Measurements from ENCODE around the gene RAB7A.
"Not testable (repeated sequence)": the region's sequence is repeated elsewhere in the genome, so short reads cannot be mapped to it uniquely, and the experiment has no call there.

RAB7A gene

DNA sequence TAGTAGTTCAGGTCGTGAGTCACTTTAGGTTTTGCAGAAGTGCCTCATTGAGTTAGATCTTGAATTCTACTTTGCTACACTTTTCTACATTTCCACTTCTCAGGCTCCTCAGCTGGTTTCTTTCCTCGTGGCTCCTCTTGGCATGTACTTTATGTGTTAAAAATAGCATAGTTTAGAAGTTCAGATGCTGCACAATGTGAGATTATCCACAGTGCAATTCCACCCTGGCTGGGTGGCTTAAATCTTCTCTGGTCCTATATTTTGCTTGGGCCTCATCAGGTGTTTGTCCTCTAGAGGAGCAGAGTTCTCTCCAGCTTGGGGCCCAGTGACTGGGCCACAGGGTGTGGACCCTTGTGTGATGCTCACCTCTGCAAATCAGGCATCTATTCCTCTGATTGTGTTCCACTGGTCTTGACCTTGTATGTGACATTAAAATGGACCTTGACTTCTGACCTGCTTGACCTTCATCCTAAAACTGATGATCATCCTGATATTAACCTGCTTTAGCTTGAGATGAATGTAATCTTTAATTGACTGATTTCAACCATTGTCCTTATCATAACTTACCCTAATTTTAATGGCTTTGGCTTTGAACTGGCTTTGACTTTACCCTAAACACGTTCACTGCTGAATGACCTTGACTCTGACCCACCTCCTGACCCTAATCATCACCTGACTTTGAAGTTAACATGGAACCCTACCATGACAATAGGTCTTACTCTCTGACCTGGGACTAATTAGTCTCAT, 89.5 kb downstream of the RAB7A start:
- DNase-seq (ENCODE audit: low read depth in 2 of 2): no peak

DNA sequence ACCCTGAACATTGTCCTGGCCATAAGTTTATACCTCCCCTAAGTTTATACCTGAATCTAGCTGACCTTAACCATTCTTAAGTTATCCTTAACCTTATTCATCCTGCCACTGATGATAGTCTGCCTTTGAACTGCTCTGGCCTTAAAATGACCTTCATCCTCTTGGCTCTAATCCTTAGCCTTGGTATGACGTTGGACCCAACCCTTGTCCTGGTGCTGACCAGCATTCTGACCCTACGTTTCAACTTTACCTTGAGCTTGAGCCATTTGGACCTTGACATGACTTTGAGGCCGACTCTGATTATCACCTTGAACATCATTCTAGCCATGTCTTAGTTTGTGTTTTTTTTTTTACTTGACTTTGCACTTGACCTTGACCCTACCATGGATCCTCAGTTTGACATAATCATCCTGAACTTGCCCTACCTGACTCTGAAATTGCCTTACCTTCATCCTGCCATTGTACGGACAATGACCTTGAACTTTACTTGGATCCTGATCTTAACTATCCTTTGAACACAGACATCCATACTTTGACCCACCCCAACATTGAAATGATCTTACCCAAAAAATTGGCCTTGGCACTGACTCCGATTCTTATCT, 92.3 kb downstream of the RAB7A start:
- no peak for DNase-seq (ENCODE audit: low read depth in 2 of 2)

DNA sequence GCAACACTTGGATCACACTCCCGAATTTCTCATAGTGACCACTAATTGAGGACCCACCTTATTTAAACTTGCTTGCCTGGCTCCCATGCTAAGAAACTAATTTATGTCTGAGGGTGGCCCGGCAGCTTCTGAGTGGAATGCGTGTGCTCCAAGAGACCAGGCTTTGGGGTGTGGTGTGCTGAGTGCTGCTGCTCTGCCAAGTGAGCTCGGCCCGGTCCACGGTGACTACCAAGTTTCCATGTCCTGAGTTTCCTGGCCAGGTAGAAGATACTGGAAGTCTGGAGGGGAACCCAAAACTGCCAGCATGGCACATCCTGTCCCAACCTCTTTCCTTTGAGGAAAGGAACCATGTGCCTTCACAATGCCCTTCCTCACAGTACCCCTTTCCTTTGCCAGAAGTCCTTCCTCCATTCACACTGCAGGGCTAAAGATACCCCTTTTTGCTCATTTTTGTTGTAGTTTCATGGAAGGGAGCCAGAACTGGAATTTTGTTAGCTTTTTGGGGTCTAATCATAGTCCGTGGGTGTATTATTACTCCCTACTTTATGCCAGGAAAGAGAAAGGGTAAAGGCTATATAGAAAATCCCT, 94.4 kb downstream of the RAB7A start:
- DNase-seq (ENCODE audit: low read depth in 2 of 2): no peak

DNA sequence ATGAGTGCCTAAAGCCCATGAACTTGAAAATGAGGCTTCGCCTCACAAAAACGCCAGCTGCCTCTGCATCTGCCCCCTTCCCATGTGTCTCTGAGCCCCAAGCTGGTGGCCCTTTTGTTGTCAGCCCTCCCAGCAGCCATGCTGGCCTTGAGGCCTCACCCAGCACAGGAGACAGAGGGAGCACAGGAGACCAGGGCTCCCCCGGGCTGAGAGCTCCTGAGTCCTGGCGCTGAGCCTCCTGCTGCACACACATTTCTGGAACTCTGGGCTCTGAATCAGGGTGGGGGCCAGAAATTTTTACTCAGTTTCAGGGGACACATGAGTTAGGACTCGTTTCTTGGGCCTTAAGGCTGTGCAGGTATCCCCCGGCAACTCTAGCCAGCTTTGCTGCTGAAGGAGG, 97.0 kb downstream of the RAB7A start:
- no peak for DNase-seq (ENCODE audit: low read depth in 2 of 2)

DNA sequence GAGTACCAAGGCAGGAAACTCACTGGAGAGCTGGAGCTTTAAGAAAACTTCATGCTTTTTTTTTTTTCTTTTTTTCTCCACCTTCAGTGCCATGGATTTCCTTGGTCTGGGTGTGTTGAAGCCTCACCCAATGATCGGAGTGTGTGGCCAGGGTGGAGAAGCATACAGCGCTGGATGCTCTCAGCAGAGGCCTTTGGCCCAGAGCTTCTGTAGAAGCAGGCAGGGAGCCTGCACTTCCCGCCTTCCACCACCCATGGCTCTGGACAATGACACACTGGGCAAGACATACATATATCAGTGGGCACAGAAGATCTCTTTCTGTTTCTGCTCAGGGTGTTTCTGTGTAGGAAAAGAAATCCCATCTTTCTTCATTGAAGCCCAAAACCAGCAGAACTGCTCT, 97.6 kb downstream of the RAB7A start:
- no peak for DNase-seq (ENCODE audit: low read depth in 2 of 2)

DNA sequence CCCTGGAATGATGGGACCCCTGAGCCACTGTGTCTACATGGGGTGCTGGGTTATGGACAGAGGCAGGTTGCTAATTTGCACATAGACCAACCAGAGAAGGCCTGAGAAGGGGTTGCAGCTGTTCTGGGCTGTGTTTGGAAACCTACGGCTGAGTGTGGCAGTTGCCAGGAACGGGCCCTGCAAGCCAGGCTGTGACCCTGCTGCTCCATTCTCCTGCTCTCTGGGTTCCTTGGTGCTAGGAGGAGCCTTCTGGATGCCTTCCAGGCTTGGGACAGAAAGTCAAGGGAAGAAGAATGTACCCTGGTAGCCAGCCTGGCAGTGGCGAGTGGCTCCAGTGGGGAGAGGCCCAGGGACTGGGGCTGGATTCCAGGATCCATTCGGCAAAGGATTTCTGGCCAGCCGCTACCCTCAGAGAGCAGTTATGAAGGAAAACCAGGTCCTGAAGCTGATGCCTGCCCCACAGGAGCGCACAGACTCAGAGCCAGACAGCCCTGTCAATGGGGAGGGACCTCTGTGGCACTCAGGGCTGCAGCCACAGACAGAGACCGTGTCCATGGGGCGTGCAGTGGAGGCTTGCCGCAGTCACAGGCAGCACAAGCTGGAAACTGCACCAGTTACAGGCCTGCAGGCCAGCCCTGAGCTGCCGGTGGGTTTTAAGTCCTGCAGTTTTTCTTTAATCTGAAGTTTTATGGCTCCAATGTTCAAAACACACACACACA, 98.3 kb downstream of the RAB7A start:
- no peak for DNase-seq (ENCODE audit: low read depth in 2 of 2)

DNA sequence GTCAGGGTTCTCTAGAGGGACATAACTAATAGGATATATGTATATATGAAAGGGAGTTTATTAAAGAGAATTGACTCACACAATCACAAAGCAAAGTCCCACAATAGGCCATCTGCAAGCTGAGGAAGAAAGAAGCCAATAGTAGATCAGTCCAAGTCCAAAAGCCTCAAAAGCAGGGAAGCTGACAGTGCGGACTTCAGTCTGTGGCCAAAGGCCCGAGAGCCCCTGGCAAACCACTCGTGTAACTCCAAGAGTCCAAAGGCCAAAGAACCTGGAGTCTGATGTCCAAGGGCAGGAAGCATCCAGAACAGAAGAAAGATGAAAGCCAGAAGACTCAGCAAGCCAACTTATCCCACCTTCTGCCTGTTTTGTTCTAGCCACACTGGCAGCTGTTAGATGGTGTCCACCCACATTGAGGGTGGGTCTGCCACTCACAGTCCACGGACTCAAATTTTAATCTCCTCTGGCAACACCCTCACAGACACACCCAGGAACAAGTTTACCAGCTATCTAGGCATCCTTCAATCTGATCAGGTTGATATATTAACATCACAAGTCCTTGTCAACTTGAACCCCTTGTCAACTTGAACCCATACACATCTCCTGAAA, 99.2 kb downstream of the RAB7A start:
- no peak for DNase-seq (ENCODE audit: low read depth in 2 of 2)

DNA sequence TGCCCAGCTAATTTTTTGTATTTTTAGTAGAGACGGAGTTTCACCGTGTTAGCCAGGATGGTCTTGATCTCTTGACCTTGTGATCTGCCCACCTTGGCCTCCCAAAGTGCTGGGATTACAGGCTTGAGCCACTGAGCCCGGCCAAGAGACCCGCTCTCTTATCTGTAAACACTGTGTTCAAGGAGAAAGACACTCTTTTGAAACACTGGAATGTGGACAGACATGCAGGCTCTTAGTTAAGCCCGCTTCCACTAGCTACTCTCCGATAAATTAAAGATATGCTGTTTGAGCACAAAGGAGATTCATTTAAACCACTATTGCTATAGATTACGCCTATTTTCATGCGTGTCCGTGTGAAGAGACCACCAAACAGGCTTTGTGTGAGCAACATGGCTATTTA, 103.1 kb downstream of the RAB7A start:
- not testable (repeated sequence) for DNase-seq (ENCODE audit: low read depth in 2 of 2)

DNA sequence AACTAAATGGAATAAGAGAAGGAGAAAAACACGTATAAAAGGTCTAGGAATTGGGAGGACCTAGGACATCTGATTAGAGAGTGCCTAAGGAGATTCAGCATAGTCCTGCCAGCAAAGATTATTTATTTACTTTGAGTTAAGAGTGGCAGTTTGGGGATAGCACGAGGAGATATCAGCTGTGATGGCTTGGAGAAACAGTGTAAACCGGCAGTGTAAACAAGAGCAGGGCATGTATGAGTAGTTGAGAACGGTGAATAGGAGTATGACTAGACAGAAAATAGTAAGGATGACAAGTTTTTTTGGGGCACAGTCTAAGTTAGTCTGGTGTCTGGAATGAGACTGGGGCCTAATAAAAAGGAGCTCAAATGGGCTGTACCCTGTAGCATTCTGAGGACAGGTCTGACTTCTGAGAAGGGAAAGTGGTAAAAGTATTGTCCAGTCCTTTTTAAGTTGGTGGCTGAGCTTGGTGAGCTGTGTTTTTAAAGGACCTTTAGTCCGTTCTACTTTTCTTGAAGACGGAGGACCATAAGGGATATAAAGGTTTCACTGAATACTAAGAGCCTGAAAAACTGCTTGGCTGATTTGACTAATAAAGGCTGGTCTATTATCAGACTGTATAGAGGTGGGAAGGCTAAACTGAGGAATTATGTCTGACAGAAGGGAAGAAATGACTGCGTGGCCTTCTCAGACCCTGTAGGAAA, 104.1 kb downstream of the RAB7A start:
- not testable (repeated sequence) for DNase-seq (ENCODE audit: low read depth in 2 of 2)

DNA sequence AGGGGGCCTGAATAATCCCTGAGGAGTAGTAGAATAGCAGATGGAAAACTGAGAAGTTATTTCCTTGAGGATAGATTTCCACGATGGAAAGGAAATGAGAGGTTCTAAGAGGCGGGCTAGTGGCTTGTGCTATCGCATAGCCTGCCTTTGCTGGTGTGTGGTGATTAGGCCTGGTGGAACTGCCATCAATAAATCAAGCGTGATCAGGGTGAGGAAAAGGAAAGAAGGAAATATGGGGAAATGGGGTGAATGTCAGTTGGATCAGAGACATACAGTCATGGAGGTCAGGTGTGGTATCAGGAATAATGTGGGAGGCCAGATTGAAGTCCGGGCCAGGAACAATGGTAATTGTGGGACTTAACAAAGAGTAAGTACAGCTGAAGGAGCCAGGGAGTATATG, 104.8 kb downstream of the RAB7A start:
- DNase-seq (ENCODE audit: low read depth in 2 of 2): not testable (repeated sequence)

DNA sequence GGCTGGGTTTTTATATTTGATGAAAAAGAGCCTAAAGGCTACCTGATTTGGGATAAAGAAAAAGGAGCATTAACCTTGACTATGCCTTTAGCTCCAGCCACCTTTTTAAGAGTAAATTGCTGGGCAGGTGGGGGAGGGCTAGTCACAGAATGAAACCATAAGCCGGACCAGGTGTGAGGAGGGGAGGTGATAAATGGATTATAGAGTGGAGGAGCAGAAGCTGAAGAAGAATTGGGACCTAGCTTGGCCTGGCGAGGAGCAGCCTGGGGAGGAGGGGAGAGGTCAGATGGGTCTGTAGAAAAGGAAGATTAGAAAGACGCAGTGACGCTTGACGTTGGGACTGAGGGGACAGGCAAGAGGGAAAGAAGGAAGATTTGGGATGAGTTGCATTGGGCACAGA, 107.0 kb downstream of the RAB7A start:
- DNase-seq (ENCODE audit: low read depth in 2 of 2): not testable (repeated sequence)

DNA sequence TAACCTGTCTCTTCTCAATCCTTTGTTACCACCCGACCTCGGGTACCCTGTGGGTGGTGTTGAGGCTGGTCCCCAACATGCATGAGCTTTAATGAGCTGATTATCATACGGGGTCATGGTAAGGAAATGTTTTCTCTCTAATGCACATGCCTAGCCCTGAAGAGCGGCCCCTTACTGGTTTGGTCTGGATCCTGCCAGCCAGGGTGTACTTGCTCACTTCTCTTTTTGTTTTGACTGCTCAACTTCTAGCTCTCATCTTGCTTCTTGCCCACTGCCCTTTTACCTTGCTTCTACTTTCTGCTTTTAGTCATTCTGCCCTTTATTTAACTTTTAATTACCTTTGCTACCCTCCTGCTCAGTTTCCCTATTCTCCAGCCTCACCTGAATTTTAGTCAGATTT, 109.1 kb downstream of the RAB7A start:
- no peak for DNase-seq (ENCODE audit: low read depth in 2 of 2)

DNA sequence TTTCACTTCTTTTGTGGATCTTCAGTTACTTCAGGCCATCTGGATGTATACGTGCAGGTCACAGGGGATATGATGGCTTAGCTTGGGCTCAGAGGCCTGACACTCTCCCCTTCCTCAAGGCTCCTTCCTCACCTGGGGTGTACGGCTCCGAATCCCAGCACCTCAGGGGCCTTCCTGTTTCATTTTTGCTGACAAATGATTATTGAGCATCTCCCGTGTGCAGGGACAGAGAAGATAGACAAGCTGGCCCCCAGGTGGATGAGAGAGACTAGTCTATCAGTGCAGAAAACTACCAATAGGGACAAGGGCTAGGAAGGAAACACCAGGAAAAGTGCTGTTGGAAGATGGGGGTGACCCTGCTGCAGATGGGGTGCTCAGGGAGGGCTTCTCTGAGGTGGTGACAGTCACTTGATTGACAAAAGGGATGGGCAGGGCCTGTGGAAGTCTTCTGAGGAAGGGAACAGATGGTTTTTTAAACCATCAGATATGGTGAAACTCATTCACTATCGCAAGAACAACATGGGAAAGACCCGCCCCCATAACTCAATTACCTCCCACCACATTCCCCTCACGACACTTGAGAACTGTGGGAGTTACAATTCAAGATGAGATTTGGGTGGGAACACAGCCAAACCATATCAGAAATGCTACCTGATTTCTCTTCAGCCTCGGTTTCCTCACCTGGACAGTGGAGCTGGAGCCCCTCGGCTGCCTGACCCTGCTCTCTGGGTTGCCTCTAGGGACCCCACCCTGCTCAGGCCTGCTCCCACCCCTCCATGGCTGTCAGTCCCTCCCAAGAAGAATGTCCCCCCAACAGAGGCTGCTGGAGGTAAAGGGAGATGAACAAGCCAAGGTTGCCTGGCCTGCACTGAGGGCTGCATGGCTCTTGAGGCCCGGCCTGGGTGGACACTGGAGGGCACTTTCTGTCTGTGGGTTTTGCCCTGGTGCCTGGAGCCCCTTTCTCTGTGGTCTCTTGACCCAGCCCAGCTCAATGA, 116.2 kb downstream of the RAB7A start:
- DNase-seq (ENCODE audit: low read depth in 2 of 2): no peak

DNA sequence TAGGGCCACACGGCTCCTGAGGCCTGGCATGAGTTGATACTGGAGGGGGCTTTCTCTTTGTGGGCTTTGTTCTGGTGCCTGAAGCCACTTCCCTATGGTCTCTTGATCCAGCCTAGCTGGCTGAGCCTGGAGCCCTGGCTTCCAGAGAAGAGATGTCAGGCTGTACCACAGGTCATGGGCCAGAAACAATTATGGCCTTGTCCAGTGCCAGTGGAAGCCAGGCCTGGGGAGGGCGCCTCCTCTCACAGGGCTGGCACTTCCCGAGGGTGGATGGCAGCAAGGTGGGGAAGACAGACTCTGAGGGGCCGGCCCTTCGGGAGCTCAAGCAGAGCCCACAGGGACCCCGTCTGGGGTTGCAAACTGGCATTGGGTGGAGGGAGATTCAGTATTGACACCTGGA, 118.5 kb downstream of the RAB7A start:
- no peak for DNase-seq (ENCODE audit: low read depth in 2 of 2)

DNA sequence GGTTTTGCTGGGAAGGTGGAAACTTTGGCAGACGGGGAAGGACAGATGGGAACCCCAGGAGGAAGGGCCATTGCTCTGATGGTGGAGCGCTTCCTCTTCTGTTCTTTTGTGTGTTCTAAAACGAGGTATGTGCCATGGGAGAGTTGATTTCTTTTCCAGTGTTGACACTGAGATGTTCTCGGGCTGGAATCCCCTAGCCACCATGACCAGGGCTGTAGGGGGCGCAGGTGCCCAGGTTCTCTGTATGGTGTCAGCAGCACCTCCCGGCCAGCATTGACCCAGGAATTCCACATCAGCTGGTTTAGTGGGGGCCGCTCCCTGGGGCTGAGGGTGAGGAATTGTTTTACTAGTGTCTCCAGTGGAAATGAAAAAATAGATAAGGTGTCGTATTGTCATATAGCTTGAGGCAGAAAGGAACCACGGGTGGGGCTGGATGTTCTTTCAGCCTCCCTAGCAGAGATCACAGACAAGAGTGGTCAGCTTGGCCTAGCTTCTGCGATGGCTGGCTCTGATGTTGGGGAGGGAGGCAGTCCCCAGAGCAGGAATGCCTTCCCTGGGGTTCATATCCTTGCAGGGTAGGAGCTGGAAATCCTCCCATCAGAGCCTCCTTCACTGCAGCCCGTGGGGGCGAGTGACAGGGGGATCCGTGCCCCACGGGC, 119.3 kb downstream of the RAB7A start:
- no peak for DNase-seq (ENCODE audit: low read depth in 2 of 2)

DNA sequence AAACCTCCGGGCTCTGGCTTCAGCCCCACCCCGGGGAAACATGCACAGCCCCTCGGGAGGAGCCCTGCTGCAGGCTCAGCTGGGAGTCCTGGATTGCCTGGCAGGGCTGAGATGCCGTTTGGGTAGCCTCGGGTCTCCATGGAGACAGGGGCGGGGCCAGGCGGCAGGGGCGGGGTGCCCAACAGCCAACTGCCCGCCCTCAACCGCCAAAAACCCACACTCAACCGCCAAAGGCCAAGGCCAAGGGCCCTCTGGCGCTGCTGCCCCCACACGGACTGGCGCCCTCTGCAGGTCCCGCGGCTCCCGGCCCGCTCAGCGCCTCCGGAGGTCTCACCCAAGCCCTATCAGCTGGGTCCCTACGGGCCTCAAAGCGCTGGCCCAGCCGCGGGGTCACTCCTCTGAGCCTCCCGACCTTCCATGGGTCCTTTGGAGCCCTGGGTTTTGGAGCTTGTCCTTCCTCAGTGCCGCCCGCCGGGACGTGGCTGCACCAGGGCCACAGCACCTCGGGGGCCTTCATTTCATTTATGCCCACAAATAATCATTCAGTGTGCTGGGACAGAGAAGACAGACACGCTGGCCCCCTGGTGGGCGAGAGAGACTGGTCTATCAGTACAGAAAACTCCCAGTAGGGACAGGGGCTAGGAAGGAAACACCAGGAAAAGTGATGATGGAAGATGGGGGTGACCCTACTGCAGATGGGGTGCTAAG, 119.9 kb downstream of the RAB7A start:
- DNase-seq (ENCODE audit: low read depth in 2 of 2): peak; percentile 80 to 81

DNA sequence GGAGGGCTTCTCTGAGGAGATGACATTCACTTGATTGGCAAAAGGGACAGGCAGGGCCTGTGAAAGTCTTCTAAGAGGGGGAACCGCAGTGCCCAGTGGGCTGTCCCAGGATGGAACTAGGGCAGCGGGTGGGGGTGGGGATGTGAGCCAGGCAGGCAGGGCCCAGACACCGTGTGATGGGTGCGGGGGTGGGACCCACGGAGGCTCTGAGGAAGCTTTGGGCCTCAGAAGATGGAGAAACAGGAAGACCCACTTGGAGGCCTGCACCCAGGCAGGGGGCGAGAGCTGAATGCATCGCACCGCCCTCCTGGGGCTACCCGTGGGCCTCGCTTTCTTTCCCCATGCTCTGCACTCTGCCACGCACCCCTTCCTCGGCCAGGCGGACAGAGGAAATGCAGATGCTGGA, 120.5 kb downstream of the RAB7A start:
- DNase-seq (ENCODE audit: low read depth in 2 of 2): peak; percentile 12 to 14

DNA sequence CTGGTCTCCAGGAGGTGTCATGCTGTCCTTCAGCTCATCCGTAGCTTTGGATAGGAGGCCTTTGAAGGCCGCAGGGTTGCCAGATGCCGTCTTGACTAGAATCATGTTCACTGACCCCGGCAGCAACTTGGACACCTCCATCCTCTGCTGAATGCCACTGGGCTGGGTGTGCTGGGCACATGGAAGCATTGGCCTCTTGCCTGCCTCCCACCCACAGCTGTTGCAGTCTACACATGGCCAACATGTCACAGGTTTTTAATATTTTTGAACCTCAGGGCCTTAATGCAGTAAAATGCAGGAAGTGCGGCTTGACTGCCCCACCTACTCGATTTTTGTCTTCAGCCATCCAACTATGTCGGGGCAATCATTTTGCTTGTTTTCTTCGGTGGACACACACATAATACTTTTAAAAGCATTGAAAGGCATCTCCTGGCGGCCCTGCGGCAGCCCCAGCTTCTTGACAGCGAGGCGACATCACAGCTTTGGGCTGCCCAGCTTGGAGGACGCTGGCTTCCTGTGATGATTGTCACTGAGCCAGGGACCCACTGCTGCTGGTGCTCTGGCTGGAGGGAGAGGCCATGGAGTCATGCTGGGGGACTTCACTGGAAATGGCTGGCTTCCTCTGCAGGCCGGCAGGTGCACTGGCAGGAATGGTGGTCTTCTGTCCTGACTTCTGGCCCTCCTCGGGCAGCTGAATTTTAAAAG, 121.8 kb downstream of the RAB7A start:
- DNase-seq (ENCODE audit: low read depth in 2 of 2): no peak

DNA sequence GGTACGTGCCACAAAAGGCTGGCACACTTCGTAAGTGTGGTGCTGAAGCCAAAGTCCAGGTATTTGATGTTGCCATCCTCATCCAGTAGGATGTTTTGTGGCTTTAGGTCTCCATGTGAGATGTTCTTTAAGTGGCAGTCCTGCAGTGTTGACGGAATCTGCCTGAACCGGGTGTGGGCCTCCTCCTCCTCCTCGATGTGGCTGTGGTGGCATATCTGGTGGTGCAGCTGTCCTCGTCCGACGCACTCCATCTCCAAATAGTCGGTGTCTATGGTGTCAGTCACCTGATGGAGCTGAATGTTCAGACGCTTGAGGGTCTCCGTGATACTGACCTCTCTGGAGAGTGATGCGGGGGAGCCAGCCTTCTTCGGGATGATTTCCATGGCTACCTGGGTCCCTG, 123.0 kb downstream of the RAB7A start:
- DNase-seq (ENCODE audit: low read depth in 2 of 2): no peak

All from stimulated activated CD8-positive, alpha-beta memory T cell treated with anti-CD3 and anti-CD28 coated beads, Interleukin-2, amount 100 ng/mL, for 48 hours (primary cell).